ENCODE results near the gene PIP4P1. TPM values are rescaled to one million over a fixed set of nuclear protein-coding genes. Genes with fewer than 3 reads are reported as not detected.

PIP4P1 gene
- total and polyA plus RNA-seq, 10 of the 15 experiments (the other 5 are each of a cell fraction or from before 2014, with no cell fraction given), result 19.1 to 47.4 (median 39.7) TPM

DNA sequence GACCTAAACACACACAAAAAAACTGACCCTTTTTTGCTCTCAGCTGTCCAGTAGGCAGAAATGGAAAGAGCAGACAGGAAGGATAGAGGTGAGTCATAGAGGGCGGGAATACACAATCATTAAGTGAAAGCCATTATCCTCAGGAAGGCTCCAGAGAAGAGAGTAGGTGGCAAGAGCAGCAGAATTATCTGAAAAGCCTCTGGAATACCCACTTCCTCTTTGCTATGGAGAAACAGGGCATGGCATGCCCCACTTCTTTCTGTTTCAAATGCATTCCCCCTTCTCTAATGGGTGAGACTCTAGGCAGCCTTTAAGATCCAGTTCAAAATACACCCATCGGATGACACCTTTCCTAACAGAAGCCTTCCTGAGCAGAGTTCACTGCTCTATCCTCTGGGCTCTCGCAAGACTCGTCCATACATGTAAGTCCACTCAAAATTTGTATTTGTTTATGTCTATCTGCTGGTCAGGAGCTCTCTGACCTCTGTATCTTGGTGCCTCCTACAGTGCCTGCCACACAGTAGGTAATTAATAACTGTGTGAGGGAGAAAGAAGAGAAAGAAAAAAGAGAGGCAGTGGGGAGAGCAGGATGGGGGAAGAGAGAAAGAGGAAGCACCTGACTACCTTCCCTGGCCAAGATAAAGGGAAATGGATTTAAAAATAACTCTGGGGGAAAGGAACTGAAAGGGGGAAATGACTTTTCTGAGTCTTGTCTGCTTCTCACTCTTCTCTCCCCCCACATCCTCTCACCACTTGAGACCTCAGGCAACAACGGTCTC, 33.8 kb downstream of the PIP4P1 start (continued):
- TF ChIP-seq, protein P1, sequence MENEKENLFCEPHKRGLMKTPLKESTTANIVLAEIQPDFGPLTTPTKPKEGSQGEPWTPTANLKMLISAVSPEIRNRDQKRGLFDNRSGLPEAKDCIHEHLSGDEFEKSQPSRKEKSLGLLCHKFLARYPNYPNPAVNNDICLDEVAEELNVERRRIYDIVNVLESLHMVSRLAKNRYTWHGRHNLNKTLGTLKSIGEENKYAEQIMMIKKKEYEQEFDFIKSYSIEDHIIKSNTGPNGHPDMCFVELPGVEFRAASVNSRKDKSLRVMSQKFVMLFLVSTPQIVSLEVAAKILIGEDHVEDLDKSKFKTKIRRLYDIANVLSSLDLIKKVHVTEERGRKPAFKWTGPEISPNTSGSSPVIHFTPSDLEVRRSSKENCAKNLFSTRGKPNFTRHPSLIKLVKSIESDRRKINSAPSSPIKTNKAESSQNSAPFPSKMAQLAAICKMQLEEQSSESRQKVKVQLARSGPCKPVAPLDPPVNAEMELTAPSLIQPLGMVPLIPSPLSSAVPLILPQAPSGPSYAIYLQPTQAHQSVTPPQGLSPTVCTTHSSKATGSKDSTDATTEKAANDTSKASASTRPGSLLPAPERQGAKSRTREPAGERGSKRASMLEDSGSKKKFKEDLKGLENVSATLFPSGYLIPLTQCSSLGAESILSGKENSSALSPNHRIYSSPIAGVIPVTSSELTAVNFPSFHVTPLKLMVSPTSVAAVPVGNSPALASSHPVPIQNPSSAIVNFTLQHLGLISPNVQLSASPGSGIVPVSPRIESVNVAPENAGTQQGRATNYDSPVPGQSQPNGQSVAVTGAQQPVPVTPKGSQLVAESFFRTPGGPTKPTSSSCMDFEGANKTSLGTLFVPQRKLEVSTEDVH (IDR thresholded peaks at IDR 0.05; ENCODE audit: low read depth, partially characterized antibody), result no peak
- TF ChIP-seq NFIC (IDR thresholded peaks at IDR 0.05; ENCODE audit: low read depth, low read length) (peak; percentile 91), POU2F2 (IDR thresholded peaks at IDR 0.05; ENCODE audit: borderline replicate concordance, low read depth, low read length) (no peak), RAD51 (IDR thresholded peaks at IDR 0.05) (no peak), SUZ12 (IDR thresholded peaks at IDR 0.05; ENCODE audit: unreplicated experiment) (no peak), EED (IDR thresholded peaks at IDR 0.05; ENCODE audit: low read depth) (peak; percentile 97), PAX8 (IDR thresholded peaks at IDR 0.05) (no peak), HCFC1 (IDR thresholded peaks at IDR 0.05; ENCODE audit: low read length) (no peak), E2F4 (IDR thresholded peaks at IDR 0.05; ENCODE audit: low read depth, low read length) (no peak), SUPT20H (IDR thresholded peaks at IDR 0.05; ENCODE audit: borderline replicate concordance, control insufficient read depth, low read depth, low read length) (no peak), CBX3 (IDR thresholded peaks at IDR 0.05; ENCODE audit: borderline replicate concordance, low read depth) (no peak), SP1 (IDR thresholded peaks at IDR 0.05; ENCODE audit: low read depth, low read length) (peak; percentile 53), CHD4 (IDR thresholded peaks at IDR 0.05) (no peak)
- TF ChIP-seq, protein P2, sequence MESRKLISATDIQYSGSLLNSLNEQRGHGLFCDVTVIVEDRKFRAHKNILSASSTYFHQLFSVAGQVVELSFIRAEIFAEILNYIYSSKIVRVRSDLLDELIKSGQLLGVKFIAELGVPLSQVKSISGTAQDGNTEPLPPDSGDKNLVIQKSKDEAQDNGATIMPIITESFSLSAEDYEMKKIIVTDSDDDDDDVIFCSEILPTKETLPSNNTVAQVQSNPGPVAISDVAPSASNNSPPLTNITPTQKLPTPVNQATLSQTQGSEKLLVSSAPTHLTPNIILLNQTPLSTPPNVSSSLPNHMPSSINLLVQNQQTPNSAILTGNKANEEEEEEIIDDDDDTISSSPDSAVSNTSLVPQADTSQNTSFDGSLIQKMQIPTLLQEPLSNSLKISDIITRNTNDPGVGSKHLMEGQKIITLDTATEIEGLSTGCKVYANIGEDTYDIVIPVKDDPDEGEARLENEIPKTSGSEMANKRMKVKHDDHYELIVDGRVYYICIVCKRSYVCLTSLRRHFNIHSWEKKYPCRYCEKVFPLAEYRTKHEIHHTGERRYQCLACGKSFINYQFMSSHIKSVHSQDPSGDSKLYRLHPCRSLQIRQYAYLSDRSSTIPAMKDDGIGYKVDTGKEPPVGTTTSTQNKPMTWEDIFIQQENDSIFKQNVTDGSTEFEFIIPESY (IDR thresholded peaks at IDR 0.05), result no peak
- TF ChIP-seq, protein P3, sequence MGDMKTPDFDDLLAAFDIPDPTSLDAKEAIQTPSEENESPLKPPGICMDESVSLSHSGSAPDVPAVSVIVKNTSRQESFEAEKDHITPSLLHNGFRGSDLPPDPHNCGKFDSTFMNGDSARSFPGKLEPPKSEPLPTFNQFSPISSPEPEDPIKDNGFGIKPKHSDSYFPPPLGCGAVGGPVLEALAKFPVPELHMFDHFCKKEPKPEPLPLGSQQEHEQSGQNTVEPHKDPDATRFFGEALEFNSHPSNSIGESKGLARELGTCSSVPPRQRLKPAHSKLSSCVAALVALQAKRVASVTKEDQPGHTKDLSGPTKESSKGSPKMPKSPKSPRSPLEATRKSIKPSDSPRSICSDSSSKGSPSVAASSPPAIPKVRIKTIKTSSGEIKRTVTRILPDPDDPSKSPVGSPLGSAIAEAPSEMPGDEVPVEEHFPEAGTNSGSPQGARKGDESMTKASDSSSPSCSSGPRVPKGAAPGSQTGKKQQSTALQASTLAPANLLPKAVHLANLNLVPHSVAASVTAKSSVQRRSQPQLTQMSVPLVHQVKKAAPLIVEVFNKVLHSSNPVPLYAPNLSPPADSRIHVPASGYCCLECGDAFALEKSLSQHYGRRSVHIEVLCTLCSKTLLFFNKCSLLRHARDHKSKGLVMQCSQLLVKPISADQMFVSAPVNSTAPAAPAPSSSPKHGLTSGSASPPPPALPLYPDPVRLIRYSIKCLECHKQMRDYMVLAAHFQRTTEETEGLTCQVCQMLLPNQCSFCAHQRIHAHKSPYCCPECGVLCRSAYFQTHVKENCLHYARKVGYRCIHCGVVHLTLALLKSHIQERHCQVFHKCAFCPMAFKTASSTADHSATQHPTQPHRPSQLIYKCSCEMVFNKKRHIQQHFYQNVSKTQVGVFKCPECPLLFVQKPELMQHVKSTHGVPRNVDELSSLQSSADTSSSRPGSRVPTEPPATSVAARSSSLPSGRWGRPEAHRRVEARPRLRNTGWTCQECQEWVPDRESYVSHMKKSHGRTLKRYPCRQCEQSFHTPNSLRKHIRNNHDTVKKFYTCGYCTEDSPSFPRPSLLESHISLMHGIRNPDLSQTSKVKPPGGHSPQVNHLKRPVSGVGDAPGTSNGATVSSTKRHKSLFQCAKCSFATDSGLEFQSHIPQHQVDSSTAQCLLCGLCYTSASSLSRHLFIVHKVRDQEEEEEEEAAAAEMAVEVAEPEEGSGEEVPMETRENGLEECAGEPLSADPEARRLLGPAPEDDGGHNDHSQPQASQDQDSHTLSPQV (IDR thresholded peaks at IDR 0.05), result no peak
- TF ChIP-seq, protein P4, sequence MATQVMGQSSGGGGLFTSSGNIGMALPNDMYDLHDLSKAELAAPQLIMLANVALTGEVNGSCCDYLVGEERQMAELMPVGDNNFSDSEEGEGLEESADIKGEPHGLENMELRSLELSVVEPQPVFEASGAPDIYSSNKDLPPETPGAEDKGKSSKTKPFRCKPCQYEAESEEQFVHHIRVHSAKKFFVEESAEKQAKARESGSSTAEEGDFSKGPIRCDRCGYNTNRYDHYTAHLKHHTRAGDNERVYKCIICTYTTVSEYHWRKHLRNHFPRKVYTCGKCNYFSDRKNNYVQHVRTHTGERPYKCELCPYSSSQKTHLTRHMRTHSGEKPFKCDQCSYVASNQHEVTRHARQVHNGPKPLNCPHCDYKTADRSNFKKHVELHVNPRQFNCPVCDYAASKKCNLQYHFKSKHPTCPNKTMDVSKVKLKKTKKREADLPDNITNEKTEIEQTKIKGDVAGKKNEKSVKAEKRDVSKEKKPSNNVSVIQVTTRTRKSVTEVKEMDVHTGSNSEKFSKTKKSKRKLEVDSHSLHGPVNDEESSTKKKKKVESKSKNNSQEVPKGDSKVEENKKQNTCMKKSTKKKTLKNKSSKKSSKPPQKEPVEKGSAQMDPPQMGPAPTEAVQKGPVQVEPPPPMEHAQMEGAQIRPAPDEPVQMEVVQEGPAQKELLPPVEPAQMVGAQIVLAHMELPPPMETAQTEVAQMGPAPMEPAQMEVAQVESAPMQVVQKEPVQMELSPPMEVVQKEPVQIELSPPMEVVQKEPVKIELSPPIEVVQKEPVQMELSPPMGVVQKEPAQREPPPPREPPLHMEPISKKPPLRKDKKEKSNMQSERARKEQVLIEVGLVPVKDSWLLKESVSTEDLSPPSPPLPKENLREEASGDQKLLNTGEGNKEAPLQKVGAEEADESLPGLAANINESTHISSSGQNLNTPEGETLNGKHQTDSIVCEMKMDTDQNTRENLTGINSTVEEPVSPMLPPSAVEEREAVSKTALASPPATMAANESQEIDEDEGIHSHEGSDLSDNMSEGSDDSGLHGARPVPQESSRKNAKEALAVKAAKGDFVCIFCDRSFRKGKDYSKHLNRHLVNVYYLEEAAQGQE (IDR thresholded peaks at IDR 0.05; ENCODE audit: low read depth, low read length), result no peak
